ENCODE results near the gene DPP9. TPM values are rescaled to one million over a fixed set of nuclear protein-coding genes. Genes with fewer than 3 reads are reported as not detected.

DPP9 gene
- total and polyA plus RNA-seq, 2 of the 4 experiments (the other 2 are of a cell fraction), result 12.4 to 33.0 TPM

DNA sequence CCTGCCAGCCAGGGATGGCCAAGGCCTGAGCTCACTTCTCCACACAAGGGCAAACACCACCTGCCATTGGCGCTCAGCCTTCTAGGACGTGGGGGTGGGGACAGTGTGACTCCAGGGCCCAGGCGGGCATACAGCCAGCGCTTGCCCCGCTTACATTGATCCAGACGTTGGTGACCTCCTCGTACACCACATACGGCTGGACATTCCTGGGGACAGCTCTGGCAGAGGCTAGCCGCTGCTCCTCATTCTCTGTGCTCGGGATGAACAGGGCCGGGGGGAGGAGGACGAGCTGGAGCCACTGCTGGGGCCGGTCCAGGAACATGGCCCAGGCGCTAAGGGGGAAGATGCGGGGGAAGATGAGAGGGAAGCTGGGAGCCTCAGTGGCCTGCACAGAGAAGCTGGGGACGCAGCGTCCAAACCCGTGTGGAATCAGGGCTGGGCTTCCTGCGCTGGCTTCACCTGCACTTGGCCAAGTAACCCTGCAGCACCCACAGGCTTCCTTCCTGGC is 28.4 kb downstream of the DPP9 start:
- ChIA-PET POLR2A (ENCODE audit: unreplicated experiment) (no interaction called here), CTCF (no interaction called here)
- Histone ChIP-seq H2BK20ac (ENCODE audit: low read depth, low read length) (no peak overlapping the region), H3K56ac (ENCODE audit: extremely low read depth, insufficient read depth, low read length) (no peak overlapping the region), H3K27ac (ENCODE audit: insufficient read depth, low read length) (0 out of 2 replicates have a peak overlapping the region, but pooled peaks have one; percentile 22), H2AK5ac (ENCODE audit: low read depth, low read length) (peak overlapping the region; percentile 87; the same call in 1 of the 2 replicates), H3K4ac (ENCODE audit: low read depth, low read length) (peak overlapping the region; percentile 83), H2BK15ac (ENCODE audit: low read depth, low read length) (no peak overlapping the region; the same call in 2 of the 3 replicates), H3K9me3 (ENCODE audit: control insufficient read depth, insufficient read depth, low read length) (no peaks in the 10 kb centered on the region), H3K27me3 (ENCODE audit: control insufficient read depth, insufficient read depth, low read length) (no peaks in the 10 kb centered on the region), H2BK5ac (ENCODE audit: low read depth, low read length, poor library complexity, severe bottlenecking) (peak overlapping the region; percentile 88), H3K36me3 (ENCODE audit: control insufficient read depth, insufficient read depth, low read length) (peaks cover 69% of the 10 kb centered on the region), H3K9ac (ENCODE audit: low read depth, low read length) (no peak overlapping the region), H2BK120ac (ENCODE audit: low read depth, low read length) (peak overlapping the region; percentile 39), H3K4me2 (ENCODE audit: low read depth, low read length) (no peak overlapping the region), H4K20me1 (ENCODE audit: insufficient read depth, low read length) (peaks cover 6% of the 10 kb centered on the region; the same call in 1 of the 2 replicates), H2AFZ (replicated peaks; ENCODE audit: low read length, poor library complexity) (no peak overlapping the region), H3K79me1 (ENCODE audit: low read depth in 1 of 2, low read length in 2 of 2) (peaks cover 0 to 32% of the 10 kb centered on the region in 2 experiments; a peak in 3 of 4 replicates), H2AK9ac (replicated peaks; ENCODE audit: low read depth, low read length, poor library complexity) (peak overlapping the region; percentile 91), H4K8ac (ENCODE audit: low read depth in 2 of 2, low read length in 2 of 2) (0 out of 4 replicates have a peak overlapping the region, but pooled peaks of 1 of the 2 experiments have one; percentile 16), H4K91ac (ENCODE audit: insufficient read depth, low read depth, low read length) (peak overlapping the region; percentile 42; the same call in 1 of the 2 replicates), H3K4me3 (ENCODE audit: insufficient read depth, low read depth, low read length) (no peak overlapping the region), H3K14ac (replicated peaks; ENCODE audit: low read depth, low read length) (no peak overlapping the region), H3K18ac (ENCODE audit: low read depth, low read length) (no peak overlapping the region), H4K5ac (ENCODE audit: low read depth, low read length) (no peak overlapping the region), H3K4me1 (ENCODE audit: control insufficient read depth, insufficient read depth, low read length) (peaks cover 14% of the 10 kb centered on the region), H3K9me1 (ENCODE audit: insufficient read depth, low read length) (peaks cover 18% of the 10 kb centered on the region), H3K23ac (ENCODE audit: low read depth, low read length) (no peak overlapping the region)
- dilution Hi-C loops (cut with HindIII; ENCODE audit: low sequenced_read_pairs, unreplicated experiment) (no loop called here), in situ Hi-C loops (cut with MboI; ENCODE audit: low sequenced_read_pairs) (no loop called here), intact Hi-C loops (cut with micrococcal nuclease) (no loop called here)
- no TSS peak for BruUV-seq (replicated peaks)
- ATAC-seq (ENCODE audit: low read depth) (no peak), DNase-seq (no peak)
- TF ChIP-seq SMC3 (IDR thresholded peaks at IDR 0.05; ENCODE audit: low read depth, low read length), result no peak
- no peak for TF ChIP-seq RFX5 (IDR thresholded peaks at IDR 0.05; ENCODE audit: low read depth, low read length)
- no peak for TF ChIP-seq MAFK (IDR thresholded peaks at IDR 0.05; ENCODE audit: low read depth, low read length)
- TF ChIP-seq CHD1 (IDR thresholded peaks at IDR 0.05; ENCODE audit: low read depth, low read length), result no peak
- TF ChIP-seq MAZ (IDR thresholded peaks at IDR 0.05; ENCODE audit: borderline replicate concordance, low read depth, low read length), result no peak
- no peak for TF ChIP-seq RAD21 (IDR thresholded peaks at IDR 0.05; ENCODE audit: low read length)
- TF ChIP-seq POLR2A (IDR thresholded peaks at IDR 0.05; ENCODE audit: low read depth, low read length), result no peak
- TF ChIP-seq USF2 (IDR thresholded peaks at IDR 0.05; ENCODE audit: low read depth, low read length), result no peak
- TF ChIP-seq FOS (IDR thresholded peaks at IDR 0.05; ENCODE audit: low read depth, low read length), result no peak
- TF ChIP-seq RCOR1 (IDR thresholded peaks at IDR 0.05; ENCODE audit: insufficient replicate concordance, low read length), result no peak
- TF ChIP-seq NFE2L2 (IDR thresholded peaks at IDR 0.05; ENCODE audit: low read depth, low read length), result no peak
- TF ChIP-seq MXI1 (IDR thresholded peaks at IDR 0.05; ENCODE audit: borderline replicate concordance, low read depth, low read length), result no peak
- TF ChIP-seq CEBPB (IDR thresholded peaks at IDR 0.05; ENCODE audit: low read depth, low read length), result no peak
- 99% methylated on average over 8 of the region's 19 CpGs; no CpG with 5 or more reads in 1 of the 2 experiments for WGBS, 2 experiments (ENCODE audit: extremely low coverage in 2 of 2, insufficient read length in 1 of 2)

Data from IMR-90 (cell line).